Loucy (cell line): ENCODE data around the gene DNAH11.

Experiments
- H2AFZ ChIP-seq: fragments of 200-600 bp; sonication (generic); 2 replicates; pipeline ENCODE4 v1.6.0; 2016; ENCODE audit warnings: antibody characterized with exemption, mild to moderate bottlenecking, low read length, moderate library complexity
- H3F3A ChIP-seq: fragments of 200-600 bp; 2 replicates; pipeline ENCODE4 v1.6.0; 2016; ENCODE audit warnings: antibody characterized with exemption, low read depth, mild to moderate bottlenecking
- H3K27me3 ChIP-seq: fragments of 200-600 bp; sonication (generic); 2 replicates; pipeline ENCODE4 v1.6.1; 2014; ENCODE audit warnings: low read length, mild to moderate bottlenecking; ENCODE audit not compliant: insufficient read depth, poor library complexity, severe bottlenecking
- H3K36me3 ChIP-seq: fragments of 200-600 bp; sonication (generic); 2 replicates; pipeline ENCODE4 v1.6.1; 2016; ENCODE audit warnings: low read length; ENCODE audit not compliant: insufficient read depth
- H3K4me1 ChIP-seq: fragments of 200-600 bp; sonication (generic); 2 replicates; pipeline ENCODE4 v1.5.1; 2014; ENCODE audit warnings: low read length, mild to moderate bottlenecking; ENCODE audit not compliant: insufficient read depth, poor library complexity, severe bottlenecking
- H3K4me2 ChIP-seq: fragments of 200-600 bp; sonication (generic); 2 replicates; pipeline ENCODE4 v1.6.0; 2014; ENCODE audit warnings: antibody characterized with exemption, low read length, low read depth, mild to moderate bottlenecking; ENCODE audit not compliant: poor library complexity, severe bottlenecking
- H3K4me3 ChIP-seq: fragments of 200-600 bp; sonication (generic); 2 replicates; pipeline ENCODE4 v1.5.1; 2014; ENCODE audit warnings: low read length, mild to moderate bottlenecking, mixed read lengths; ENCODE audit not compliant: poor library complexity, severe bottlenecking
- H3K79me2 ChIP-seq: fragments of 200-600 bp; sonication (generic); 2 replicates; pipeline ENCODE4 v1.6.1; 2014; ENCODE audit warnings: low read length; ENCODE audit not compliant: insufficient read depth
- H3K9ac ChIP-seq: fragments of 200-600 bp; sonication (generic); 2 replicates; pipeline ENCODE4 v1.6.0; 2014; ENCODE audit warnings: mild to moderate bottlenecking, low read depth, low read length, moderate library complexity; ENCODE audit not compliant: poor library complexity, severe bottlenecking
- H3K9me2 ChIP-seq: fragments of 200-600 bp; sonication (generic); replicated peaks from 2 replicates; pipeline ENCODE4 v1.6.1; 2016; ENCODE audit warnings: low read depth, low read length, mixed read lengths
- H3K9me3 ChIP-seq: fragments of 200-600 bp; sonication (generic); 2 replicates; pipeline ENCODE4 v1.6.1; 2014; ENCODE audit warnings: mild to moderate bottlenecking, antibody characterized with exemption, low read length, low read depth; ENCODE audit not compliant: insufficient read depth
- H4K20me1 ChIP-seq: fragments of 200-600 bp; sonication (generic); 2 replicates; pipeline ENCODE4 v1.6.0; 2014; ENCODE audit warnings: antibody characterized with exemption, low read length, mild to moderate bottlenecking; ENCODE audit not compliant: insufficient read depth, poor library complexity, severe bottlenecking
- EZH2phosphoT487 ChIP-seq: fragments of 200-600 bp; IDR thresholded peaks from 2 replicates; pipeline ENCODE4 v1.6.1; 2018; ENCODE audit warnings: antibody characterized with exemption, mild to moderate bottlenecking, moderate library complexity, borderline replicate concordance
- TF ChIP-seq, protein P1 (sequence below): fragments of 200-600 bp; sonication (generic); conservative IDR thresholded peaks from 2 replicates; pipeline ENCODE4 v1.5.1; 2014; ENCODE audit warnings: mild to moderate bottlenecking, antibody characterized with exemption, low read length

The DNAH11 gene

DNA sequence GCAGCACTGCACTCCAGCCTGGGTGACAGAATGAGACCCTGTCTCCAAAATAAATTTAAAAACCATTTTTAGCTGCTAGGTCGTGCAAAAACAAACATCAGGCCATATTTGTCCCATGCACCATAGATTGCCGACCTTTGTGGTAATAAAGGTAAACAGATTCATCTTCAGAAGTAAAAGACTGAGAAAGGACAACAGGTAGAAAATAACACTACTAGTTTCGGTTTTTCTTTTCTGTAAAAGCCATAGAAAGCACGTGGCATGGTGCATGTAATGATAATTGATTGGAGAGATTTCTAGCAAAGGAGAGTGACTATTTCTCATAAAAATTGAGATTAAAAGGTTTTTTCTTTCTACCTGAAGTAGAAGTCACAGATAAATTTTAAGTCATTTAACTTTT is 93.9 kb downstream of the DNAH11 start:
- Histone ChIP-seq H3K27me3 (no peaks in the 10 kb centered on the region), H3K9me2 (no peaks in the 10 kb centered on the region), H3K4me3 (no peak overlapping the region), H2AFZ (no peak overlapping the region), H3K36me3 (no peaks in the 10 kb centered on the region), H3K79me2 (no peaks in the 10 kb centered on the region), H3K9me3 (no peaks in the 10 kb centered on the region), H3K4me1 (no peaks in the 10 kb centered on the region), H3K9ac (no peak overlapping the region), H3F3A (no peaks in the 10 kb centered on the region), H3K4me2 (no peak overlapping the region), H4K20me1 (no peaks in the 10 kb centered on the region)
- TF ChIP-seq, protein P1, sequence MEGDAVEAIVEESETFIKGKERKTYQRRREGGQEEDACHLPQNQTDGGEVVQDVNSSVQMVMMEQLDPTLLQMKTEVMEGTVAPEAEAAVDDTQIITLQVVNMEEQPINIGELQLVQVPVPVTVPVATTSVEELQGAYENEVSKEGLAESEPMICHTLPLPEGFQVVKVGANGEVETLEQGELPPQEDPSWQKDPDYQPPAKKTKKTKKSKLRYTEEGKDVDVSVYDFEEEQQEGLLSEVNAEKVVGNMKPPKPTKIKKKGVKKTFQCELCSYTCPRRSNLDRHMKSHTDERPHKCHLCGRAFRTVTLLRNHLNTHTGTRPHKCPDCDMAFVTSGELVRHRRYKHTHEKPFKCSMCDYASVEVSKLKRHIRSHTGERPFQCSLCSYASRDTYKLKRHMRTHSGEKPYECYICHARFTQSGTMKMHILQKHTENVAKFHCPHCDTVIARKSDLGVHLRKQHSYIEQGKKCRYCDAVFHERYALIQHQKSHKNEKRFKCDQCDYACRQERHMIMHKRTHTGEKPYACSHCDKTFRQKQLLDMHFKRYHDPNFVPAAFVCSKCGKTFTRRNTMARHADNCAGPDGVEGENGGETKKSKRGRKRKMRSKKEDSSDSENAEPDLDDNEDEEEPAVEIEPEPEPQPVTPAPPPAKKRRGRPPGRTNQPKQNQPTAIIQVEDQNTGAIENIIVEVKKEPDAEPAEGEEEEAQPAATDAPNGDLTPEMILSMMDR: no peak
- no peak for TF ChIP-seq EZH2phosphoT487

GRCh38 chr7:21639206-21639868 is 96.5 kb downstream of the DNAH11 start:
- H3K27me3 ChIP-seq: no peaks in the 10 kb centered on the region
- no peak overlapping the region for H3K9ac ChIP-seq
- no peaks in the 10 kb centered on the region for H3K9me3 ChIP-seq
- H3K4me1 ChIP-seq: no peaks in the 10 kb centered on the region
- no peak overlapping the region for H3K4me2 ChIP-seq
- H3K4me3 ChIP-seq: no peak overlapping the region
- TF ChIP-seq, protein P1: no peak
- no peak for TF ChIP-seq EZH2phosphoT487
- no peaks in the 10 kb centered on the region for H3F3A ChIP-seq
- H3K79me2 ChIP-seq: no peaks in the 10 kb centered on the region
- H2AFZ ChIP-seq: no peak overlapping the region
- no peaks in the 10 kb centered on the region for H4K20me1 ChIP-seq
- H3K36me3 ChIP-seq: no peaks in the 10 kb centered on the region
- H3K9me2 ChIP-seq: no peaks in the 10 kb centered on the region

- no peaks in the 10 kb centered on the region for H3K79me2 ChIP-seq
- no peaks in the 10 kb centered on the region for H3K9me2 ChIP-seq
- TF ChIP-seq, protein P1: no peak
- TF ChIP-seq EZH2phosphoT487: no peak
- no peaks in the 10 kb centered on the region for H3K9me3 ChIP-seq
- no peaks in the 10 kb centered on the region for H3F3A ChIP-seq
- no peak overlapping the region for H3K9ac ChIP-seq
- no peak overlapping the region for H3K4me2 ChIP-seq
- H3K4me3 ChIP-seq: no peak overlapping the region
- H3K4me1 ChIP-seq: peaks cover 2% of the 10 kb centered on the region
- no peaks in the 10 kb centered on the region for H4K20me1 ChIP-seq
- no peak overlapping the region for H2AFZ ChIP-seq
- H3K36me3 ChIP-seq: no peaks in the 10 kb centered on the region
- H3K27me3 ChIP-seq: no peaks in the 10 kb centered on the region
Measured at GRCh38 chr7:21640105-21640504, 97.3 kb downstream of the DNAH11 start.
